LNCAP (cell line): ENCODE data around the gene CCSER2.

Source experiments
- CTCF ChIP-seq: fragments of 450-650 bp; IDR thresholded peaks from 2 replicates; pipeline ENCODE4 v1.5.1; 2017; ENCODE audit warnings: mild to moderate bottlenecking

Gene CCSER2

GRCh38 chr10:84328418-84329195, at the start of gene CCSER2:
Gene CCSER2, plus strand, starts transcription at chr10:84328589. Its CDS starts 42,464 bp downstream, at chr10:84371053.
- peak; percentile 31; the same call in 1 of the 2 replicates for TF ChIP-seq CTCF

DNA sequence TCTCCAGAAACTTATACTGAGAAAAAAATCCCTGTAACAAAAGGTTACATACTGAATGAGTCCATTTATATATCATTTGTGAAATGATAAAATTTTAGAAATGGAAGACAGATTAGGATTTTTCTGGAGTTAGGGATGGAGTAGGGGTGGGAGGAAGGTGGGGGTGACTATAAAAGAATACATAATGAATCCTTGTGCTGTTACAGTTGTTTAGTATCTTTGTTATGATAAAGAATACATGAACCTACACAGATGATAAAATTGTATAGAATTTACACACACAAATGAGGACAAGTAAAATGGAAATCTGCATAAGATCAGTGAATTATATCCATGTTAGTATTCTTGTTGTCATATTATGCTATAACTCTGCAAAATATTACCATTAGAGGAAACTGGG, 41.7 kb upstream of the CCSER2 start:
- no peak for TF ChIP-seq CTCF

DNA sequence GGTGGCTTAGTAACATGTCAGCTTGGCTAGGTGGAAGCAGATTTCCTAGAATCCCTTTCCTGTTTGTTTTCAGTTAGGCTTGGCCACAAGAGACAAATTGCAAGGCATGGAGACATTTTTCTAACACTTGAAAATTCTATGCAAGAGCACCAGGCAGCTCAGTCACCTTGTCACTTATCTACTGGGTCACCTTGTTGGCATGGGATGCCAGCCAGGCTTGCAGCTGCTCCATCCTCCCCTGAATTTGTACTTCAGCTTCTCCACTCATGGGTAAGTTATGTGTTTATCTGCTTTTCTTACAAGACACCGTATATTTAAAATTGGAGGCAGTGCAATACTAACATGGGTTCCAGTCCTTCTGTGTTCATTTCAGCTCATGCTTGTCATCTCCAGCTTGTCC, 40.2 kb upstream of the CCSER2 start:
- no peak for TF ChIP-seq CTCF

- TF ChIP-seq CTCF = no peak
These were observed 38.7 kb upstream of the CCSER2 start for GRCh38 chr10:84289521-84290200.

DNA sequence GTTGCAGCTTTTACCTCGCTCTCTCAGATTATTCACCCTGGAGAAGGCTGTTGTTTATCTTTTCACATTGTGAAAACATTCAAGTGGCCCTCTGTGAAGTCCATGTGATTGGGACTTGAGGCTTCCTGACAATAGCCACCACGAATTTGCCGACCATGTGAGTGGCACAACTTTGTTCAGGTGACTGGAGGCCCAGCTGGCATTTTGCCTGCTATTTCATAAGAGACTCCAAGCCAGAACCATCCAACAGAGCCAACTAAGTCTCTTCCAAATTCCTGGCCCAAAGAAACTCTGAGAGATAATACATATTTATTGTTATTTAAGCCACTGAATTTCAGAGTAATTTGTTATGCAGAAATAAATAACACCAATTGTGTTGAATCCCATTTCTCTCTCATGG, 38.2 kb upstream of the CCSER2 start:
- no peak for TF ChIP-seq CTCF

DNA sequence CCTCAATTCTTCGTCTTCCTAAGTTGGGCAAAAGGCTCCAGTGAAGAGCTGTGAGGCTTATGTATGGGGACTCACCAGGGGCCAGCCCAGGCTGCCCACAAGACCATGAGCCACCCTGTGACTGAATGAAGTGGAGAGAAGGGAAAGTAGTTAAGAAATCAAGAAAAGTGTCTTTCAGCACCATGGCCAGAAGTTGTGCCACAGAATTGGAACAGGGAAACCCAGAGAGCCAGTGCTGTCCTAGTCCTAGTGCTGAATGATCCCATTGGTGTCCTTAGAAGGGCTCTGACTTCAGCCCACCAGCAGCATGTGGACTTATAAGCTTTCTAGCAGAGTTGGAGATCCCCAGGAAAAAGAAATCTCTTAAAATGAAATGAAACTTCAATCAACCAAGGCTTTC, 37.0 kb upstream of the CCSER2 start:
- no peak for TF ChIP-seq CTCF

DNA sequence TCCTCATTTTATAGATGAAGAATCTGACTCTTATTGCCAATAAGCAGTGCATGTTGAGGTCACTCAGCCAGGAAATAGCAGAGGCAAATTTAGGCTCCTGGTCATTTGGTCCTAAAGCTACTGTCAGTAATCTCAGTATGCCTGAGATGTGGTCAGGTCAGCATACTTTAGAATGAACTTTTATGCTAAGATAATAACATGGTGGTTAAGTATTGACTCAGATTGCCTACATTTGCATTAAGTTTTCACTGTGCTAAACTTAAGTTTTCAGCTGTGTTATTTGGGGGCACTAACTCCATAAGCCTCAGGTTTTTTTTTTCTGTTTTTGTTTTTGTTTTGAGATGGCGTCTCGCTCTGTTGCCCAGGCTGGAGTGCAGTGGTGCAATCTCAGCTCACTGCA, 35.9 kb upstream of the CCSER2 start:
- TF ChIP-seq CTCF = no peak
